ENCODE measurements around the gene LIAS. TPM values are rescaled to one million over a fixed set of nuclear protein-coding genes. Genes with fewer than 3 reads are reported as not detected.

The LIAS gene
- total and polyA plus RNA-seq, 2 of the 13 experiments (the other 11 are each of a cell fraction or from before 2014, with no cell fraction given), result 16.0 to 16.6 TPM

GRCh38 chr4:39527296-39528060 is 68.6 kb downstream of the LIAS start, which contains the start of gene UGDH (continued):
- TF ChIP-seq ZNF142 (CRISPR knock-in tag; IDR thresholded peaks at IDR 0.05) (peak; percentile 82), ZNF281 (CRISPR knock-in tag; IDR thresholded peaks at IDR 0.05; ENCODE audit: borderline replicate concordance) (no peak), MYC (CRISPR knock-in tag; IDR thresholded peaks at IDR 0.05; ENCODE audit: borderline replicate concordance) (peak; percentile 98), UBTF (CRISPR knock-in tag; IDR thresholded peaks at IDR 0.05) (peak; percentile 93), MXD1 (CRISPR knock-in tag; IDR thresholded peaks at IDR 0.05) (peak; percentile 79; the same call in 1 of the 2 replicates), RELA (CRISPR knock-in tag; IDR thresholded peaks at IDR 0.05) (peak; percentile 25; the same call in 1 of the 2 replicates), THAP7 (CRISPR knock-in tag; IDR thresholded peaks at IDR 0.05) (peak; percentile 59; the same call in 1 of the 2 replicates), HMGA1 (CRISPR knock-in tag; conservative IDR thresholded peaks at IDR 0.05) (no peak), ZNF513 (CRISPR knock-in tag; conservative IDR thresholded peaks at IDR 0.05) (0 out of 2 replicates have a peak, but pooled peaks have one; percentile 59), ZNF12 (CRISPR knock-in tag; IDR thresholded peaks at IDR 0.05) (peak; percentile 67), ZNF550 (CRISPR knock-in tag; IDR thresholded peaks at IDR 0.05; ENCODE audit: borderline replicate concordance) (no peak)

All from HepG2 (cell line).